WI38 (cell line): ENCODE results near the gene LRRC42.

Experiments
- H3K4me3 ChIP-seq: 2 replicates; pipeline ENCODE4 v1.5.1; 2011; ENCODE audit warnings: low read depth, mild to moderate bottlenecking, control low read depth, low read length
- CTCF ChIP-seq: IDR thresholded peaks from 2 replicates; pipeline ENCODE4 v1.5.1; 2012; ENCODE audit warnings: low read depth, mild to moderate bottlenecking, control low read depth, low read length

The LRRC42 gene

GRCh38 chr1:53906121-53906520 lies 40.0 kb upstream of the LRRC42 start:
- H3K4me3 ChIP-seq: no peak overlapping the region
- TF ChIP-seq CTCF: no peak

DNA sequence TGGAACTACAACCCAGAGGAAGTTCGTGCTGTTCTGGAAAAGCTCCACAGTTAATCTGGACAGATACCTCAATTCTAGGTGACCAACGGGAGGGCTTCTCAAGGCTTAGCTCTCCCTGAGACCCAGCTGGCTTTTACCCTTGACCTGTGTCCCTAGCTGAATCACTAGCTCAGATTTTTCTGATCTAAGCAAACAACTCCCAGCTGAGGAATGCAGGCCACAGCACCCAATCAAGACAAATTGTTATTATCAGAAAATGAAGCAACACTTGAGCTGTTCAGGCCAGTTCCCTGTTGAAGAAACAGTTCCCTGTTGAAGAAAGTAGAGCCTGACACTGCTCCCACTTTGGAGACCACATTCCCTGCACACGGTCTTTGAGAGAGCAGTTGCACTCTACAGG lies 36.2 kb upstream of the LRRC42 start:
- TF ChIP-seq CTCF: no peak

DNA sequence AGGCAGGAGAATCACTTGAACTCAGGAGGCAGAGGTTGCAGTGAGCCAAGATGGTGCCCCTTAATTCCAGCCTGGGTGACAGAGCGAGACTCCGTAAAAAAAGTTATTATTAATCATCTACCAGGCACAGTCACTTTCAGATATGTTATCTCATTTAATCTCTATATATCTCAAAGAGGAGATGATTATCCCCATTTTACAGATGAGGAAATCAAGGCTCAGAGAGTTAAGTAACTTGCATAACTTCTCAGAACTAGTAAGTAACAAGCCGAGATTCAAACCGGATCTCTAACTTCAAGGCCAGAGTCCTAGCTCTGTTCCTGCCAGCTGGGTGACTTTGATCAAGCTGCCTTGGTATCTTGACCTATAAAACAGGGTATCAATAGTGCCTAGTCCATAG lies 34.7 kb upstream of the LRRC42 start:
- H3K4me3 ChIP-seq: no peak overlapping the region
- TF ChIP-seq CTCF: no peak

More for the DNA sequence above, 36.2 kb upstream of the LRRC42 start:
- H3K4me3 ChIP-seq: no peak overlapping the region

GRCh38 chr1:53913352-53914033 lies 32.7 kb upstream of the LRRC42 start:
- TF ChIP-seq CTCF: no peak
- H3K4me3 ChIP-seq: no peak overlapping the region

DNA sequence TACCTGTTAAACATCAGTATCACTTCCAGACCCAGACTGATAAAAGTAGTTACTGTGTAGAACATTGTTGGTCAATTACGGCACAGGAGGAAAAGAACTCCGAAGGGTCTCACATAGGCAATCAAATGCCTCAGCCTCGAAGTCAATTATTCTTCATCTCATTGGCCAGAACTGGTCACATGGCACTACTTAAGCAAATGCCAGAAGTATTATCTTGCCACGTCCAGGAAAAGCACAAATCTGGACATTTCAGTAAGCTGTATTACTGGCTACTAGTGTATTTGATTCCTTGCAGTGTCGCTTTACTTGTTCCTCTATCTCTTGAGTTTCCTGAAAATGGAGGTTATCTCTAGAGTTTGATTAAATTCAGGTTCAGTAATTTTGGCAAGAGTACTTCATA lies 27.8 kb upstream of the LRRC42 start:
- TF ChIP-seq CTCF: no peak

DNA sequence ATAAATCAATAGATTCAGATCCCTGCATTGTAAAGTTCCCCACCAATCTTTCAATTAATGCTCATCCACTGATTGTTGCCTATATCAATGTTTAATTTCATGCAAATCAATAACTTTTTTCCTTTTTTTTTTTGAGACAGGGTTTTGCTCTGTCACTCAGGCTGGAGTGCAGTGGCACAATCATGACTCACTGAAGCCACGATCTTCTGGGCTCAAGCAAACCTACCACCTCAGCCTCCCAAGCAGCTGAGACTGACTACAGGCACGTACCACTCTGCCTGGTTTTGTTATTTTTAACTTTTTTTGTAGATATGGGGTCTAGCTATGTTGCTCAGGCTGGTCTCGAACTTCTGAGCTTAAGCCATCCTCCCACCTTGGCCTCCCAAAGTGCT lies 26.5 kb upstream of the LRRC42 start:
- no peak for TF ChIP-seq CTCF
- no peak overlapping the region for H3K4me3 ChIP-seq

More for the DNA sequence above, 27.8 kb upstream of the LRRC42 start:
- H3K4me3 ChIP-seq: no peak overlapping the region

DNA sequence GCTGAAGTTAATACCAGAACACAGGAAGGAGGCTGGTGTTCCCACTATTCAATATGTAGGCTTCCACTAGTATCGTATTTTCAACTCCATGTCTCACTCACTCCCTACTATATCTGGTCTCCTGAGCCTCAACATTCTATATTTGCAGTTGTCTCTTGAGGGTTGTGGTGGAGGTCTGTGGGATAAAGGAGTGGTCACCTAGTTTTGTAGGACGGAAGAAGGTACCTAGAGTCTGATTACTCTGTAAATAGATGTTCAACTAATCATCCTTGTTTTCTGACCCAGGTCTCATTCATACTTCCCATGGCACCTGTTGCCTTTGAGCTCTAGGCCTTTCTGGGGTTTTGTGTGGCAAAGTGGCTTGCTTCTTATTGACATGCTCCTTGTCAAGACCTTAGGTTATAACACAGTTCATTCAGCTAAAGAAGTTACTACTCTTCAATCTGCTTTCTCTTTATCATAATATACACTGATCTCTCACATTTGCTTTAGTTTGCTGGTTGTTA lies 18.7 kb upstream of the LRRC42 start:
- no peak for TF ChIP-seq CTCF
- H3K4me3 ChIP-seq: no peak overlapping the region
